BE2C (cell line): ENCODE data around the gene NEMP2.
"Not testable (repeated sequence)": the region's sequence is repeated elsewhere in the genome, so short reads cannot be mapped to it uniquely, and the experiment has no call there.

ENCODE experiments used
- DNase-seq: peaks from one replicate; pipeline ENCODE4 v3.0.0-alpha.2; 2020
- H3K27me3 ChIP-seq: fragments of 250-450 bp; sonication (Bioruptor Pico); 2 replicates; pipeline ENCODE4 v1.5.1; 2020; ENCODE audit warnings: mild to moderate bottlenecking
- H3K36me3 ChIP-seq: fragments of 250-450 bp; sonication (Bioruptor Pico); 2 replicates; pipeline ENCODE4 v1.5.1; 2020; ENCODE audit warnings: mild to moderate bottlenecking
- H3K4me1 ChIP-seq: fragments of 250-450 bp; sonication (Bioruptor Pico); 2 replicates; pipeline ENCODE4 v1.5.1; 2020
- H3K4me3 ChIP-seq: 2 replicates; pipeline ENCODE4 v1.5.1; 2011; ENCODE audit warnings: low read depth, low read length
- H3K9me3 ChIP-seq: fragments of 250-450 bp; sonication (Bioruptor Pico); 2 replicates; pipeline ENCODE4 v1.5.1; 2020
- TF ChIP-seq, protein P1 (sequence below): IDR thresholded peaks from 2 replicates; pipeline ENCODE4 v1.5.1; 2012; ENCODE audit warnings: mild to moderate bottlenecking, low read depth, low read length

The NEMP2 gene

GRCh38 chr2:190499273-190499672 is 35.2 kb downstream of the NEMP2 start:
- Histone ChIP-seq H3K36me3 (no peaks in the 10 kb centered on the region; the same call in 1 of the 2 replicates), H3K4me3 (no peak overlapping the region), H3K27me3 (no peaks in the 10 kb centered on the region), H3K4me1 (no peaks in the 10 kb centered on the region), H3K9me3 (no peaks in the 10 kb centered on the region)
- TF ChIP-seq, protein P1, sequence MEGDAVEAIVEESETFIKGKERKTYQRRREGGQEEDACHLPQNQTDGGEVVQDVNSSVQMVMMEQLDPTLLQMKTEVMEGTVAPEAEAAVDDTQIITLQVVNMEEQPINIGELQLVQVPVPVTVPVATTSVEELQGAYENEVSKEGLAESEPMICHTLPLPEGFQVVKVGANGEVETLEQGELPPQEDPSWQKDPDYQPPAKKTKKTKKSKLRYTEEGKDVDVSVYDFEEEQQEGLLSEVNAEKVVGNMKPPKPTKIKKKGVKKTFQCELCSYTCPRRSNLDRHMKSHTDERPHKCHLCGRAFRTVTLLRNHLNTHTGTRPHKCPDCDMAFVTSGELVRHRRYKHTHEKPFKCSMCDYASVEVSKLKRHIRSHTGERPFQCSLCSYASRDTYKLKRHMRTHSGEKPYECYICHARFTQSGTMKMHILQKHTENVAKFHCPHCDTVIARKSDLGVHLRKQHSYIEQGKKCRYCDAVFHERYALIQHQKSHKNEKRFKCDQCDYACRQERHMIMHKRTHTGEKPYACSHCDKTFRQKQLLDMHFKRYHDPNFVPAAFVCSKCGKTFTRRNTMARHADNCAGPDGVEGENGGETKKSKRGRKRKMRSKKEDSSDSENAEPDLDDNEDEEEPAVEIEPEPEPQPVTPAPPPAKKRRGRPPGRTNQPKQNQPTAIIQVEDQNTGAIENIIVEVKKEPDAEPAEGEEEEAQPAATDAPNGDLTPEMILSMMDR = no peak
- DNase-seq = no peak

- DNase-seq = no peak
- H3K4me1 ChIP-seq = no peaks in the 10 kb centered on the region
- TF ChIP-seq, protein P1 = no peak
These were observed 37.1 kb downstream of the NEMP2 start for GRCh38 chr2:190497428-190497827.

DNA sequence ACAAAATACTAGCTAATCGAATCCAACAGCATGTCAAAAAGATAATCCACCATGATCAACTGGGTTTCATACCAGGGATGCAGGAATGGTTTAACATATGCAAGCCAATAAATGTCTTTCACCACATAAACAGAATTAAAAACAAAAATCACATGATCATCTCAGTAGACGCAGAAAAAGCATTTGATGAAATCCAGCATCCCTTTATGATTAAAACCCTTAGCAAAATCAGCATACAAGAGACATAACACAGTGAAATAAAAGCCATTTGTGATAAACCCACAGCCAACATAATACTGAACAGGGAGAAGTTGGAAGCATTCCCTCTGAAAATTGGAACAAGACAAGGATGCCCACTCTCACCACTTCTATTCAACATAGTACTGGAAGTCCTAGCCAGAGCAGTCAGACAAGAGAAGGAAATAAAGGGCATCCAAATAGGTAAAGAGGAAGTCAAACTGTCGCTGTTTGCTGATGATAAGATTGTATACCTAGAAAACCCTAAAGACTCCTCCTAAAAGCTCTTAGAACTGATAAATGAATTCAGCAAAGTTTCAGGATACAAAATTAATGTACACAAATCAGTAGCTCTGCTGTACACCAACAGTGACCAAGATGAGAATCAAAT is 39.8 kb downstream of the NEMP2 start:
- not testable (repeated sequence) for H3K4me1 ChIP-seq, H3K36me3 ChIP-seq, H3K4me3 ChIP-seq, DNase-seq, H3K9me3 ChIP-seq, H3K27me3 ChIP-seq

More at GRCh38 chr2:190497428-190497827, 37.1 kb downstream of the NEMP2 start:
- no peaks in the 10 kb centered on the region for H3K27me3 ChIP-seq
- H3K36me3 ChIP-seq = no peaks in the 10 kb centered on the region; the same call in 1 of the 2 replicates
- no peak overlapping the region for H3K4me3 ChIP-seq
- H3K9me3 ChIP-seq = no peaks in the 10 kb centered on the region

GRCh38 chr2:190493095-190493494 is 41.4 kb downstream of the NEMP2 start:
- no peak overlapping the region for H3K4me3 ChIP-seq
- TF ChIP-seq, protein P1 = no peak
- no peak for DNase-seq
- no peaks in the 10 kb centered on the region for H3K27me3 ChIP-seq
- no peaks in the 10 kb centered on the region for H3K9me3 ChIP-seq
- H3K4me1 ChIP-seq = no peaks in the 10 kb centered on the region
- H3K36me3 ChIP-seq = peaks cover 12% of the 10 kb centered on the region

GRCh38 chr2:190490502-190490901 is 44.0 kb downstream of the NEMP2 start:
- no peaks in the 10 kb centered on the region for H3K27me3 ChIP-seq
- peaks cover 9% of the 10 kb centered on the region for H3K4me1 ChIP-seq
- no peak overlapping the region for H3K4me3 ChIP-seq
- no peaks in the 10 kb centered on the region for H3K9me3 ChIP-seq
- TF ChIP-seq, protein P1 = no peak
- peaks cover 12% of the 10 kb centered on the region for H3K36me3 ChIP-seq
- DNase-seq = no peak

GRCh38 chr2:190489475-190489874 is 45.0 kb downstream of the NEMP2 start:
- no peaks in the 10 kb centered on the region for H3K9me3 ChIP-seq
- H3K27me3 ChIP-seq = no peaks in the 10 kb centered on the region
- DNase-seq = no peak
- H3K4me3 ChIP-seq = no peak overlapping the region
- TF ChIP-seq, protein P1 = no peak
- peaks cover 11% of the 10 kb centered on the region for H3K4me1 ChIP-seq
- H3K36me3 ChIP-seq = peaks cover 12% of the 10 kb centered on the region
